NT2/D1 (cell line): ENCODE measurements around the gene RANBP17.

Source experiments
- DNase-seq: peaks from one replicate; pipeline ENCODE4 v3.0.0-alpha.2; 2011; ENCODE audit warnings: low read depth, low spot score
- H3K27me3 ChIP-seq: 2 replicates; pipeline ENCODE4 v1.6.0; 2011; ENCODE audit warnings: mild to moderate bottlenecking; ENCODE audit not compliant: insufficient read length, insufficient read depth
- H3K36me3 ChIP-seq: 2 replicates; pipeline ENCODE4 v1.6.1; 2011; ENCODE audit warnings: mild to moderate bottlenecking, low read length, mixed read lengths; ENCODE audit not compliant: insufficient read depth, insufficient read length
- H3K4me1 ChIP-seq: 2 replicates; pipeline ENCODE4 v1.5.1; 2011; ENCODE audit not compliant: insufficient read depth, insufficient read length
- H3K4me3 ChIP-seq: 2 replicates; pipeline ENCODE4 v1.5.1; 2011; ENCODE audit warnings: low read depth; ENCODE audit not compliant: insufficient read length
- H3K9ac ChIP-seq: 2 replicates; pipeline ENCODE4 v1.6.0; 2011; ENCODE audit warnings: low read depth; ENCODE audit not compliant: insufficient read length
- H3K9me3 ChIP-seq: 2 replicates; pipeline ENCODE4 v1.5.1; 2011; ENCODE audit warnings: mild to moderate bottlenecking, low read length; ENCODE audit not compliant: insufficient read depth
- SUZ12 ChIP-seq: IDR thresholded peaks from 2 replicates; pipeline ENCODE4 v1.6.1; 2011; ENCODE audit not compliant: insufficient read length, insufficient read depth; ENCODE audit errors: extremely low read depth
- YY1 ChIP-seq: IDR thresholded peaks from 2 replicates; pipeline ENCODE4 v1.6.1; 2011; ENCODE audit not compliant: insufficient read length, insufficient read depth
- ZNF274 ChIP-seq: IDR thresholded peaks from 2 replicates; pipeline ENCODE4 v1.6.1; 2011; ENCODE audit warnings: mild to moderate bottlenecking, low read depth, low read length

RANBP17 gene

DNA sequence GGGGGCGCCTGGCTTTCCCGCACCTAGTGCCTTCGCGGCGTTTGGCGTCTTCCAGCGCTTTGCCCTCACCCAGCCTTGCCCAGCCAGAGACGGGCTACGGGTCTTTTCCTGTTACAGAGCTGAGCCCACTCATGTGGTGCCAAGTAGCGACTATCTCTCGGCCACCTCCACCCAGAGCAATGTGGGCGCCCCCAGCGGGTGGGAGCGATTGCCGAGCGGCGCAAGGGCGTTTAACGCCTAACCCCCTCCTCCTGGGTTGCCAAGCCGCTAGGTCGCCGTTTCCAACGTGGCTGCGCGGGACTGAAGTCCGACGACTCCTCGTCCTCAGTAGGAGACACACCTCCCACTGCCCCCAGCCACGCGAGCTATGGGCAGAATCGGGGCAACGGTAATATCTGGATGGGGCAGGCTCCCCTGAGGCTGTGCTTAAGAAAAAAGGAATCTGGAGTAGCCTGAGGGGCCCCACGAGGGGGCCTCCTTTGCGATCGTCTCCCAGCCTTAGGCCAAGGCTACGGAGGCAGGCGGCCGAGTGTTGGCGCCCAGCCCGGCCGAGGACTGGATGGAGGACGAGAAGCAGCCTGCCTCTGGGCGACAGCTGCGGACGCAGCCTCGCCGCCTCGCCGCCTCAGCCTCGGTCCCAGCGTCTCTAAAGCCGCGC lies 453.0 kb downstream of the RANBP17 start:
- Histone ChIP-seq H3K27me3 (peaks cover 98% of the 10 kb centered on the region), H3K9ac (no peak overlapping the region)
- TF ChIP-seq ZNF274 (no peak), YY1 (no peak), SUZ12 (no peak)

DNA sequence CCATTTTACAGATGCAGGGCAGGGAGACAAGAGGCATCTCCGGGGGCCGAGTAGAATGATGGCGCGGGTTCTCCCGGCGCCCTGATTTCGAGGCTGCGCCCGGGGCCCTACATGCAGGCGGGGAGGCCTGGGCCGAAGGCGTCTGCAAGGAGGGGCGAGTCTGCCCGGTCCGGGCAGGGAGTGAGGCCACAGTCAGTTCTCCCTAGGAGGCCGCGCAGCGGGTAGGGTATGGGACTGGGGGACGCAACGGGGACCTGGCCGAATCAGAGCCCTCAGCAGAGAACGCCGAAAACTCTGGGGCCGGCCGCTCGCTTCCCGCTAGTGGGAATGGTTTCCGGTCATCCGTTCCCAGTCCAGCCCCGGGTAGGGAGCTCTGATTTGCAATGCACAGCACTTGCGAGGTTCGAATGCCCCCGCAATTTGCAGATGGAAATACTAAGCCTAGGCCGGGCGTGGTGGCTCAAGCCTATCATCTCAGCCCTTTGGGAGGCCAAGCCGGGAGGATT lies 453.6 kb downstream of the RANBP17 start:
- Histone ChIP-seq H3K9me3 (no peaks in the 10 kb centered on the region), H3K4me1 (peaks cover 17% of the 10 kb centered on the region), H3K27me3 (peaks cover 98% of the 10 kb centered on the region), H3K36me3 (no peaks in the 10 kb centered on the region), H3K4me3 (no peak overlapping the region), H3K9ac (no peak overlapping the region)
- TF ChIP-seq ZNF274, result no peak
- TF ChIP-seq SUZ12, result no peak
- TF ChIP-seq YY1, result no peak
- DNase-seq, result no peak

More for the DNA sequence above, 453.0 kb downstream of the RANBP17 start:
- no peaks in the 10 kb centered on the region for H3K36me3 ChIP-seq
- peaks cover 17% of the 10 kb centered on the region for H3K4me1 ChIP-seq
- no peaks in the 10 kb centered on the region for H3K9me3 ChIP-seq
- no peak for DNase-seq
- no peak overlapping the region for H3K4me3 ChIP-seq

DNA sequence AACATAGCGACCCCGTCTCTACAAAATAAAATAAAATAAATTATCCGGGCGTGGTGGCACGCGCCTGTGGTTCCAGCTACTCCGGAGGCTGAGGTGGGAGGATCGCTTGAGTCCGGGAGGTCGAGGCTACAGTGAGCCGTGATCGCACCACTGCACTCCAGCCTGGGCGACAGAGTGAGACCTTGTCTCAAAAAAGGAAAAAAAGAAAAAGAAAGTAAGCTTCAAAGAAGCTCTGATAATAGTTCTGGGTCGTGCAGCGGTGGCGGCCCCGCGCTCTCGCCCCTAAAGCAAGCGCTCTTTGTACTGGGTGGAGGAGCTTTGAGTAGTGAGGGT lies 454.1 kb downstream of the RANBP17 start:
- no peak for TF ChIP-seq ZNF274
- no peak for TF ChIP-seq SUZ12
- no peak for TF ChIP-seq YY1
- peaks cover 97% of the 10 kb centered on the region for H3K27me3 ChIP-seq
- no peaks in the 10 kb centered on the region for H3K36me3 ChIP-seq
- H3K4me1 ChIP-seq, result peaks cover 15% of the 10 kb centered on the region
- H3K4me3 ChIP-seq, result no peak overlapping the region
- no peak for DNase-seq
- no peak overlapping the region for H3K9ac ChIP-seq
- H3K9me3 ChIP-seq, result no peaks in the 10 kb centered on the region

DNA sequence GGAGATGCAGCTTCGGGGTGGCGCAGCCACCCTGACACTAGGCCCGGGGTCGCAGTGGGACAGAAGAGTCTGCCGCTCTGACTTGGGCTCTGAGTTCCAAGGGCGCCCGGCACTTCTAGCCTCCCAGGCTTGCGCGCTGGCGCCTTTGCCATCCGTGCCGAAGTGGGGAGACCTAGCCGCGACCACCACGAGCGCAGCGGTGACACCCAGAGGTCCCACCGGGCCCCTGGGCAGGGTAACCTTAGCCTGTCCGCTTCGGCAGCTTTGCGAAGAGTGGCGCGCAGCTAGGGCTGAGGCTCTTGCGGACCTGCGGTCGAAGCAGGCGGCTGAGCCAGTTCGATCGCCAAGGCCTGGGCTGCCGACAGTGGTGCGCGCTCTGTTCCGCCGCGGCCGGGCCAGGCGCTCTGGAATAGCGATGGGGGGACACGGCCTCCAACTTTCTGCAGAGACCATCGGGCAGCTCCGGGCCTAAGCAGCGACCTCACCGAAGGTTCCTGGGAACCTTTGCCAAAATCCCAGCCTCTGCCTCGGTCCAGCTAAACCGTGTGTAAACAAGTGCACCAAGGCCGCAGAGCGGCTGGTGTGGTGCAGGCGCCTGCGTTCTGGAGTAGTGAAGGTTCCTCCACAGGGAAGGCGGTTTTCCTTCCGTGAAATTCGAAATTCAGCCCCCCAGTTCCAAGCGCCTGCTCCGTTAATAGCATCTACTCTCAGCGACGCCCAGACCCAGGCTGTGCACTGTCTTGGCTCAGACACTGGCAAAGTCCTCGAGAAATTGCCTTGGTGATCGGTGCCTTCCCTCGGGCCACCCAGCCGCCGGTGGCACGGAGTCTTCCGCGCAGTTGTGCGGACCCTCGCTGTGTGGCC lies 454.7 kb downstream of the RANBP17 start:
- Histone ChIP-seq H3K9ac (no peak overlapping the region), H3K4me1 (peaks cover 15% of the 10 kb centered on the region), H3K9me3 (no peaks in the 10 kb centered on the region), H3K4me3 (no peak overlapping the region), H3K36me3 (no peaks in the 10 kb centered on the region), H3K27me3 (peaks cover 97% of the 10 kb centered on the region)
- TF ChIP-seq ZNF274 (no peak), SUZ12 (peak; percentile 69)
- no peak for DNase-seq

DNA sequence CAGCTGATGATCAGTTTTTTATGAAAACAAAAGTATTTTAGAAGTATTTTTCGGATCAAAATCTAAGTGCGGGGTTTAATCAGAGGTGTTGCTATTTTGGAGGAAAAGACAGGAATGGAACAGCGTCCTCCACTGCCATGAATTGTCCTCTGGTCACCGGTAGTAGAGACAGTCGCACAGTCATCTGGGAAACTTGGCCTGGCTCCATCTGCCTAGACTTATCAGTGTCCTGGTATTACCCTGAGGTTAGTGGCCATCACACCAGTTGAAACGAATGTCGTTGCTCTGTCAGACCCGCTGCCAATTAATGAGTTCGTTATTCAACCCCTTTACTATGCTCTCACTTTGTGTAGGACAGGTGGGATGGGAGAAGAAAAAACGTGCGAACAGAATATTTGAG lies 455.4 kb downstream of the RANBP17 start:
- peaks cover 92% of the 10 kb centered on the region for H3K27me3 ChIP-seq
- no peak overlapping the region for H3K9ac ChIP-seq
- no peaks in the 10 kb centered on the region for H3K9me3 ChIP-seq
- H3K4me3 ChIP-seq, result no peak overlapping the region
- no peaks in the 10 kb centered on the region for H3K36me3 ChIP-seq
- no peak for DNase-seq
- H3K4me1 ChIP-seq, result peaks cover 15% of the 10 kb centered on the region
- no peak for TF ChIP-seq SUZ12
- TF ChIP-seq YY1, result no peak
- no peak for TF ChIP-seq ZNF274

DNA sequence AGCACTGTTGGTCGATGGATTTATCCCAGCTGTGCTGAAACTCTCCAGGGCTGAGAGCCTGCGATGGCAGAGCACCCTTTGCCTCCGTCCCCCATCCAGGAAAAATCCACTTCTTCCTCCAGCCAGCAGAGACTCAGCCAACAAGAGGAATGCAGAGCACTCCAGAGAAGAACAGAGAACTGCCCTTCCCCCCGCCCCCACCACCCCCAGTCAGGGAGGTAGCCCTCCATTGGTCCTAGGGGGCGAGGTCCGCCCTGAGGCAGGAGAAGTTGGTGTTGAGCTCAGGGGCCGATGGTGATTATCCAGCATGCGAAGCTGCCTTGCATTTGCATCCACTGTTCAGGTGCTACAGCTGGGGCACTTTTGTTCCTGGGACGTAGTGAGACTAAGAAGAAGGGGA lies 456.2 kb downstream of the RANBP17 start:
- no peak for DNase-seq
- no peaks in the 10 kb centered on the region for H3K9me3 ChIP-seq
- no peak overlapping the region for H3K4me3 ChIP-seq
- H3K4me1 ChIP-seq, result peaks cover 15% of the 10 kb centered on the region
- H3K36me3 ChIP-seq, result no peaks in the 10 kb centered on the region
- H3K27me3 ChIP-seq, result peaks cover 92% of the 10 kb centered on the region
- H3K9ac ChIP-seq, result no peak overlapping the region
- TF ChIP-seq YY1, result no peak

DNA sequence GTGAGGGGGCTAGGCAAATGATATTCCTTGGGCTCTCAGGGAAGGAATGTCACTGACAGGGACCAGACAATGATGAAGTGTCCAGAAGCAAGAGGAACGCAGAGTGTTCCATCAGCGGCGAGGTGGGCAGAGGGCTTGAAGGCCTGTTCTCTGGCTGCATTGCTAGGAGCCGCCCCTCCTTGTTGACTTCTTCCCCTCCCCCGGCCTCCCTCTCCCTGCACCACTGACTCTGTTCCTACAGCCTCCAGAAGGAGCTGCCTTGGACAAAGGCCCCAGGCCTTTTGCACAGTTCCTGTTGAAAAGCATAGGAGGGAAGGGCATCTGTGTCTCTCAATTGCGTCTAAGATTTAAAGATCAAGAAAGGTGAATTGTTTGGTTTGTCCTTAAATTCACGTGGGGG lies 459.6 kb downstream of the RANBP17 start:
- peaks cover 59% of the 10 kb centered on the region for H3K27me3 ChIP-seq
- TF ChIP-seq YY1 (no peak), ZNF274 (no peak), SUZ12 (no peak)
- no peak overlapping the region for H3K4me3 ChIP-seq
- H3K9me3 ChIP-seq, result no peaks in the 10 kb centered on the region
- no peak overlapping the region for H3K9ac ChIP-seq
- H3K4me1 ChIP-seq, result peaks cover 7% of the 10 kb centered on the region
- H3K36me3 ChIP-seq, result no peaks in the 10 kb centered on the region
- no peak for DNase-seq
